GM18861 (cell line): Measurements from ENCODE around the gene SERPINH1.
A peak's percentile ranks its signal among the peaks of the same experiment; 100 is the strongest.

ENCODE experiments used
- ATAC-seq: cut with Tn5 transposase; IDR thresholded peaks from one replicate; pipeline ENCODE4 v1.9.1; 2021; ENCODE audit not compliant: unreplicated experiment

SERPINH1 gene

GRCh38 chr11:75532200-75533048, 29.6 kb upstream of the SERPINH1 start:
- no peak for ATAC-seq

DNA sequence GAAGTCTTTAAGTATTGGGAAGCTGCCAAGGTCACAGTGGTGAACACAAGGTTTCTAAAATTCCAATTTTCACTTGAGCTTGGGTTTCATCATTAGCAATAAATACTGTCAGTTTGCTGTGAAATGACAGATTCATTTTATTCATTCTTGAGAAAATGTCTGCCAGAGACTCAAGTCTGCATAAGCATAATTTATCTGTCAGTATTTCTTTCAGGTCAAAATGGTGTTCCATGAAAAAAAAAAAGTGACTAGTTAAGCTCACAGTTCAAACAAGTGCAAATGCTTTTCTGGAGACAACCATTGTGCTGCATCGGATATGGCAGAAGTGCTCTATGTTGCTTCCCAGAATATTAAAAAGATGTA, 28.2 kb upstream of the SERPINH1 start:
- no peak for ATAC-seq

DNA sequence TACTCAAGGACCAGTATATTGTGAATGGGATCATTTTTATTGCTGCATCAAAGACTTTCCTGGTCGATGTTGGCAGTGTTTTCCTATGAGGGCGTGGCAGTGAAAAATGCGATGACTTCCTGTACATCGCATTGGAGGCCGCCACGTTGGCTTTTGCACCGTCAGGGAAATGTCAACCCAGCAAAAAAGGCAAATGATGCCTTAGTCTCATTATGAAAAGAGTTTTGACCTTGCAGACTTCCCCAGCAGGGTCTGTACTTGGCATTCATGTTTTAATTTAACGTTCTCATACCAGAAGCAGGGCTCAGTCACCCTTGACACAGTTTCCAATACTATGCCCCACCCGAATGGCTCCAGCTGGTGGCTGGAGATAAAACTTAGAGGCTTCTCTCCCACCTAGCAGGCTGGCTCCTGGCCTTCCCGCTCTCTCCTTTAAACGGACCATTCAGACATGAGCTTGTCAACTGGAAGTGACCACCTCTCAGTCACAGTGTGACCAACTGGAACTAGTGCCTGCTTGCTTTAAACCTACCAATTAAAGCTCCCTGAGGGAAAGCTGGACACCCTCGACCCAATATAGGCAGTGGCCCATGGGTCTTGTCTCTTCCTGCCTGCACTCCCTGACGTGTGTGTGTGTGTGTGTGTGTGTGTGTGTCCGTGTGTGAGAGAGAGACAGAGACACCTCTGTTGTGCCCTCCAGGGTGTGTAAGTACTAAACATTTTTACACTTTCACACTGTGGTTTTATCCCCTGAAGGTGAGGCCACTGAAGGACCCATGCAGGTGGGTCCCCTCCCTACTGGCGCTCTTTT, 27.6 kb upstream of the SERPINH1 start:
- ATAC-seq = no peak

GRCh38 chr11:75535071-75535470, 27.0 kb upstream of the SERPINH1 start:
- no peak for ATAC-seq

DNA sequence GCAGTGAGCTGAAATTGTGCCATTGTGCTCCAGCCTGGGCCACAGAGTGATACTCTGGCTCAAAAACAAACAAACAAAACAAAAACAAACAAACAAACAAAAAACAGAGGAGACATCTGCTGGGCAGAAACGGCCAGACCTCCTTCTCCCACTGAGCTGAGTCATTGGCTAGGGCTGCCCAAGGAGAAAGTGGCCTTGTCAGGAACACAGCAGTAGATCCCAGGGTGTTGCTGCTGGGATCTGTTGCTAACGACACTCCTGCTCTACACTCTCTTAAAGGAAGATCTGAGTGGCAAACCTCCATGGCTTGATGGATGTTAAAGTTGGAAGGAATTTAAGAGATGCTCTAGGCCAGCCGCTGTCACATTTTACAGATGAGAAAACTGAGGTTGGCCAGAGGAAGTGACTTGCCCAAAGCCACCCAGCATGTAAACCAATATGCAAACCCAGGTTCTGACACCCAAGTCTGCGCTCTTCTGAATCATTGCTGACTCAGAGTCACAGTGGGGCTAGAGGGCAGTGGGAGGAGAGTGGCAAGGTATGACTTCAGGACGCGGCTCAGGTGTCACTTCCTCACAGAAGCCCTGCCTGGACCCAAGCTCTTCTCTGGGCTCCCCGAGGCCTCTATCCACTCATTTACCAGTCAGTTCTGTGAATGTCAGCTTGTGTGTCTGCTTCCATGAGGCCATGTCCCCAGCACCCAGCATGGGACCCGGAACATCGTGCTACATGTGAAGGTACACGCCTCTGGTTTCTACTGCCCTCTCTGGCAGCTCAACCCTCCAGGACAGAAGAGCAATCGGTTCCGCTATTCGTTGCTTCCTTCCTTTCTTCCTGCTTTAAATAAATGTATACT, 25.0 kb upstream of the SERPINH1 start:
- ATAC-seq = peak; percentile 73

DNA sequence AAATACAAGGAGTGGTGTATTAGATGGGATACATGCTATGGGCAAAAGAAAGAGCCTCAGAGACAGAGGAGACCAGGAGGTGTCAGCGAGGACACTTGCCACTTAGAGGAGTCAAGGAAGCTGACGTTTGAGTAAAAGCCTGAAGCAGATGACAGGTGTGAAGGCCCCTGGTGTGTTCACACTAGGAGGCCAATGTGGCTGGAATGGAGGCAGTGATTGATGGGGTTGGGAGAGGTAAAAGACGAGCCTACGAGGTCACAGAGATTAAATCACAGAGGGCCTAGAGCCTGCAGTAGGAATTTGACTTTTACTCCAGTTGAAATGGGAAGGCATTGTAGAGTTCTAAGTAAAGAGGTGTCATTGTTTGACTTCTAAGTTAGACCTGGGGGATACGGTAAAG, 24.3 kb upstream of the SERPINH1 start:
- no peak for ATAC-seq

DNA sequence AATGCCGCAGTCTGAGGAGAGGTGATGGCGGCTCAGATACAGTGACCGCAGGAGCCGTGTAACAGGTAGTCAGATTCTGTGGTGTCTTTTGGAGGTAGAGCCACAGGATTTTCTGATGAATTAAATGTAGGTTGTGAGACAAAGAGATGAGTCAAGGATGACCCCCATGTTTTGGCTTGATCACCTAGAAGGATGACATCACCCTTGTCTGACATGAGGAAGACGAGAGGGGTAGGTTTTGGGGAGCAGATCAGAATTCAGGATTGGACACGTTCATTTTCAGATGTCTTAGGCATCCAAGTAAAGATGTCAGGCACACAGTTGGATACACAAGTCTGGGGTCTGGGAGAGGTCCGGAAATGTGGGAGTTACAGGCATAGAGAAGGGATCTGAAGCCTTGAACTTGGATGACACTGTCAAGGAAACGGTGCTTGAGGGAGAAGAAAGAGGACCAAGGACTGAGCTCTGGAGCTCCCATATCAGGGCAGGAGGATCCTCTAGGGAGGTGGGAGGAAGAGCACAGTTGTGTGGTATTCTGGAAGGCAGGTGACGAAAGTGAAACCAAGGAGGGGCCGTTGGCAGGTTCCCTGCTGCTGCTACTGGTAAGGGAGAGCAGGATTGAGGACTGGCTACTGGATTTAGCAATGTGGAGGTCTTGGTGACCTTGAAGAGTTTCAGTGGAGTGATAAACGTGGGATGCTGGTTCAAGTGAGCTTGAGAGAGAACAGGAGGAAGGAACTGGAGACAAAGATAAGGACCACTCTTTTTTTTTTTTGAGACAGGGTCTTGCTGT, 23.7 kb upstream of the SERPINH1 start:
- ATAC-seq = no peak

DNA sequence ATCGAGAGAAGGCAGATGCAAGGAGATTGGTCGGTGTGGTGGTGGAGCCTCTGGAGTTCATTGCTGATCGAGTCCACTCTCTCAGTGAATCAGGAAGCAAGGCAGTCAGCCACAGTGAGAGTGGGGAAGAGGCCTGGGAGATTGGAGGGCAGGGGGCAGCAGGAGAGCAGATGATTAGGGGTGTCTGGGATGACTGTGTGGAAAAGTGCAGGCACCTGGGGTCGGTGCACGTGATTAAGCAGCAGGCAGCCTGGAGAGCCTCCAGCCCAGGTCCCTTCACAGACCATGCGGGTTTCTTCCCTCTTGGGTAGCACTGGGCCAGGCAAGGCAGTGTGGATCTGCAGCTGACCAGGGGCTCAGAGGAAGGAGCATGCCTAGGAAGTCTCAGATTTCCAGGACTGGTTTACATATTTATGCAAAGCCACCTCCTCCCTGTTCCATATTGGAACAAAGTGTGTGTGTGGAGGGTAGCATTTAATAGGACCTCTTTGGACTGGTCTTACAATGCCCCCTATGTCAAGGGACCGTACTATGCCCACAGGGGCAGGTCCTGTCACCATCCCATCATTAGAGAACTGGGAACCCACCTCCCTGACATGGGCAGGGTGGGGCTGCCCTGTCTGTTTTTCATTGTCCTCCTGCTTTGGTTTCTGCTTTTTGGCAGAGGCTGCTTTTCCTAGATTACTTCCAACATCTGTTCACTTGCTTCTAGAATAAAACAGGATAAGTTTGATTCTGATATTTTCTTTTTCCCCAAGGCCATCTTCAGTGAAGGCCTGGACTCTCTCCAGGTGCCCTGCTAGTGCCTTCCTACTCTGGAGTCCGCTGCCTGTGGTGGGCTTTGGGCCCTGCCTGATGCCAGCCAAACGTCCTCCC, 22.4 kb upstream of the SERPINH1 start:
- no peak for ATAC-seq

GRCh38 chr11:75541193-75542087, 20.6 kb upstream of the SERPINH1 start:
- no peak for ATAC-seq

DNA sequence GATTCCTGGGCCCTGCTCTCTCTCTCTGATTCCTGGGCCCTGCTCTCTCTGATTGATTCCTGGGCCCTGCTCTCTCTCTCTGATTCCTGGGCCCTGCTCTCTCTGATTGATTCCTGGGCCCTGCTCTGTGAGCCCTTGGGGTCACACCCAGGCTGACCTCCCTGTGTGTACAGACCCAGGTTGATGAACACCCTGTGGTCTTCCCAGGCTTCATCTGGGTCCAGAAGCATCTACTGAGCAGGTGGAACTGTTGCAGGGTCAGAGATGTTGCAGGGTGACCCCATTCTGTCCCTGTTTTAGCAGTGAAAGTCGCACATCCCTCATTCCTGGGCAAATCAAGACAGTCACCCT, 20.0 kb upstream of the SERPINH1 start:
- ATAC-seq = no peak

- no peak for ATAC-seq
Measured at GRCh38 chr11:75543806-75544205, 18.2 kb upstream of the SERPINH1 start.

GRCh38 chr11:75547177-75547576, 14.9 kb upstream of the SERPINH1 start:
- ATAC-seq = no peak

DNA sequence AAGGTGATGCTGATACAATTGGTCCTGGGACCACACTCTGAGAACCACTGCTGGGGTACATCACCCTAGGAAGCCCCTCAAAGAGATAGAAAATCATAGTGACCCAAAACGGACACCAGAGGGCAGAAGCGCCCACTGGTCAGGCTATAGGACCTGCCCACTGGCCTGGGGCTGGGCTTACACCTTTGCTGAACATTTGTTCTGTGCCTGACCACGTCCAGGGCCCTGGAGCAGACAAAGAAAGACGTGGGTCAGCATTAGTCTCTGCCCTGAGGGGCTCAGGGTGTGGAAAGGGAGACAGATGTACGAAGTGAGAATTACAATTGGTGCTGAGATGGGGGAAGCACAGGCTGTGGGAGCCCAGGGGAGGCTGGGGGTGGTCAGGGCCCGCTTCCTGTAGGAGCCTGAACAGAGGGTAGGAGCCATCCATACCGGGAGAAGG, 14.4 kb upstream of the SERPINH1 start:
- ATAC-seq = no peak

DNA sequence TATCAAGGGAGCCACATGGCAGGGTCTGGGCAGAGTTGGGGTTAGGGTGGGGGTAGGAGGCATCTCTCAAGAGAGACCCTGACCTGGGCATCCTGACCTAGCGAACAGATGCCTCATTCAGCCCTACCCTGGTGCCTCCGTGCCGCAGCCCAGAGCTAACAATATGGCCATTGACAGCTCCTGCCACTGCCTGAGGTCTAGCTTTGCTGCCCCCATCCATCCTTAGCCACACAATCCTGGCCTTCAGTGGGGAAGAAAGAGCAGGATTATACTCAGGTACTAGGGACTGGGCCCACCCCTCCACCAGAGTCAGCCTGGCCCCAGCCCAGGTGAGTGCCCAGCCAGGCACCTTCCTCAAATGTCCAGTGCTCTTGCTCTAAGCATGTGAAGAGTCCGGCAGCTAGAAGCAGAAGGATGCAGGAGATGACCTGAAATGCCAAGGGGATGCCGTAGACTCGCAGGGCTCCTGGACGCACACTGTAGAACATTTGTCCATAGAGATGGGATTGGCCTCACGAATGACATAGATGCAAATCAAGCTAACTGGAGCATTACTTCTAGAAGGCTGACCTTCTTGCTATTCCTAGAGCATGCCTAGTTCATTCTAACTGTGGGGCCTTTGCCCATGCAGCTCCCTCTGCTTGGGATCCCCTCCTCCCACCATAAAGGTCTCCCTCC, 13.3 kb upstream of the SERPINH1 start:
- ATAC-seq = no peak

DNA sequence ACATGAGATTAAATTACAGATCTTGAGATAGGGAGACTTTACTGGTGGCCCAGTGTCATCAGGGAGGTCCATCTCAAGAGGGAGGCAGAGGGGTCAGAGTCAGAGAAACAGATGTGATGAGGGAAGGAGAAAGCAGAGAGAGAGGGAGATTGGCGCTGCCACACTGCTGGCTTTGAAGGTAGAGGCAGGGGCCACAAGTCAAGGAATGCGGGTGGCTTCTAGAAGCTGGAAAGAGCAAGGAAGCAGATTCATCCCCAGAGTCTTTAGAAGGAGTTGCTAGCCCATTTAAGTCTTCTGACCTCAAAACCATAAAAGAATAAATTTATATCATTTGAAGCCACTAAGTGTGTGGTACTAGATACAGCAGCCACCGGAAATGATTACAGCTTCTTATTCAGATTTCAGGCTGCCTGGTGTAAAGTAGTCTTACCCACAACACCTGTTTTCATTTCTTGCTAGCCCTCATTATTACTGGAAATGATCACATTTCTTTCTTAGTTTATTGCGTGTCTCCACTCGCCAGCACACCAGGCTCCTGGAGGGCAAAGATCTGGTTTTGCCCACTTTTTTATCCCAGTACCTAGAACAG, 12.6 kb upstream of the SERPINH1 start:
- ATAC-seq = no peak

GRCh38 chr11:75553182-75553581, 8.9 kb upstream of the SERPINH1 start:
- no peak for ATAC-seq

- ATAC-seq = no peak
Measured at GRCh38 chr11:75553889-75554257, 8.2 kb upstream of the SERPINH1 start.
